DMS 273 (cell line): ENCODE results near the gene NUB1.
"Not testable (repeated sequence)": the region's sequence is repeated elsewhere in the genome, so short reads cannot be mapped to it uniquely, and the experiment has no call there.

Source experiments
- DNase-seq: peaks from one replicate; lab custom pipeline; 2025; ENCODE audit not compliant: unreplicated experiment; lab: John Stamatoyannopoulos, UW

The NUB1 gene

DNA sequence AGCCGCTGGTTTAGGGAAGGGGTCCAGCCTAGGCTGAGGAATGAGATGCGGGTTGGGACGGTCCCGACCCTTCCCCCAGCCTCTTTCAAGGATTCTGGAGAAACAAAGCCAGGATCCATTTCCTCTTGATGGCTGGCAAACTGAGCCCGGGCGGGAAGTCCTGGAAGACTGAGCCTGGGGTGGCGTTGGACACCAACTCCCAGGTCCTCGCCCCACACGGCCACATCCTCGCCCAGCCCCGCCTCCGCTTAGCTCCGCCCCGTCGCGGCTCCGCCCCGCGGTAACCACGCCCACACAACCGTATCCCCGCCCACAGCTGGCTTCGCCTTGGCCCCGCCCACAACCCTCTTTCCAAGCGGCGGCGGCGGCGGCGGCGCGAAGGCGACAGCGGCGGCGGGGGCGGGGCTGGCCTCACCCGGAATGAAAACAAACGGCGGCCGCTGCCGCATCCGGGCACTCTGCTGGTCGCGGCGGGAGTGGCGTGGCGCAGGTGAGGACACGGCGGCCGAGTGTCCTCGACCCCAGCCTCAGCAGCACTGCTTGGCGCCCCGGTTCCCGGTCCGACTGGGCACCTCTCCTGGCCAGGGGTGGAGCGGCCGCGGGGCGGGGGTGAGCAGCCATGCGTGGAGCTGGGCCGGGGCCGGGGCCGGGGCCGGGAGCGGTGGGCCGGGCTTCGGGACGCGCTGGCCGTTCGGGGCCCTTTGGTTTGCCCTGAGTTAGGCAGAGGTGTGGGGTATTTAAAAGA is at the start of gene NUB1:
Gene NUB1 (plus strand): TSS at position 456 of the 745 bp plus-strand sequence. CDS start 3,538 bp downstream, outside the sequence.
- DNase-seq, result peak; percentile 97

GRCh38 chr7:151292850-151293249 is 48.8 kb upstream of the NUB1 start:
- no peak for DNase-seq

DNA sequence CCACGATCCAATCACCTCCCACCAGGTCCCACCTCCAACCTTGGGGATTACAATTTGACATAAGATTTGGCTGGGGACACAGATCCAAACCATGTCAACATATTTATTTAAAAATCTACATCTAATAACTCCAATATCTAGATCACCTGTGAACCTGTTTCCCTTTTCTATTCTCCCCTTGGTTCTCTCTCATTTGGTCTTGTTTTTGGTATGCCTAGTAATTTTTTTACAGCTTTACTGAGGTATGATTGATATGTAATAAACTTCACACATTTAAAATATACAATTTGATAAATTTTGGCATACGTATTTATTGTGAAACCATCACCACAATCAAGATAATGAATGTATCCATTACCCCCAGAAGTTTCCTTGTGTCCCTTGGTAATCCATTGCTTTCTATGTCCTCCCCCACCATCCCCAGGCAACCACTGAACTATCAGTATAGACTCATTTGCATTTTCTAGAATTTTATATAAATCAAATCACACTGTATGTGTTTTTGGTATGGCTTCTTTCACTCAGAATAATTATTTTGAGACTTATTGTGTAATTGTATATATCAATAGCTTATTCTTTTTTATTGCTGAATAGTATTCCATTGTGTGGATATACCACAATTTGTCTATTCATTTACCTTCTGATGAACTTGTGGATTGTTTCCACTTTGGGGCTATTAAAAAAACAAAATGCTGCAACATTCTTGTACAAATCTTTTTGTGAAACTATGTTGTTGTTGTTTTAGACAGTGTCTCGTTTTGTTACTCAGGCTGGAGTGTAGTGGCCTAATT is 45.2 kb upstream of the NUB1 start:
- no peak for DNase-seq

- no peak for DNase-seq
These were observed 42.8 kb upstream of the NUB1 start for GRCh38 chr7:151298765-151299164.

- DNase-seq, result no peak
These were observed 42.1 kb upstream of the NUB1 start for GRCh38 chr7:151299530-151299929.

DNA sequence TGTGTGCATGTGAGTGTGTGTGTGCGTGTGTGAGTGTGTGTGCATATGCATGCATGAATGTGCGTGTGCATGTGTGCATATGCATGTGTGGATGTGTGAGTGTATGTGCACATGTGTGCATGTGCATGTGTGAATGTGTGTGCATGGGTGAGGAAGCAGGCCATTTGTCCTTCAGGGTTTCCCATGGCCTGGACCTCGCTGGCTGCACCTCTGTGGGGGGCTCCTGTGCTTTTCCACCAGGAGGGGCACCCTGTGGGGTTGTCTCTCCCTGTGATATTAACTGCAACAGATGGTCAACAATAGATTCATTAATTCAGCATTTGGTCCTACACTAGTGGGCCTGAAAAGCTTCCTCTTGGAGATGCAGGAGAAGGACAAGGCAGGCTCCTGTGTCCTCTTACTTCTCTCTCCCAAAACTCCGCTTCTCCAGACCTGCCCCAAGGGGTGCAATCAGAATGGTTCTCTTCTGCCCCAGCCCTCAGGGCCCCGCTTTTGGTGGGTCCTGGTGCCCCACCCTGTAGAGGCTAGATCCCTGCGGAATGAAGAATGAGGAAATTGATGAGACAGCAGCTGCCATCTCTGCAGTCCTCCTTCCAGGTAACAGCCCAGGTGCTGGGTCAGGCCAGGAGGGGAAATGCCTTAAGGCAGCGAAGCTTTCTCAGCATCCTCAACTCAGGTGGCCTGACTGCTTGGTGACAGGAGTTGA is 41.5 kb upstream of the NUB1 start:
- no peak for DNase-seq

GRCh38 chr7:151301471-151302462 is 39.8 kb upstream of the NUB1 start:
- DNase-seq, result no peak

DNA sequence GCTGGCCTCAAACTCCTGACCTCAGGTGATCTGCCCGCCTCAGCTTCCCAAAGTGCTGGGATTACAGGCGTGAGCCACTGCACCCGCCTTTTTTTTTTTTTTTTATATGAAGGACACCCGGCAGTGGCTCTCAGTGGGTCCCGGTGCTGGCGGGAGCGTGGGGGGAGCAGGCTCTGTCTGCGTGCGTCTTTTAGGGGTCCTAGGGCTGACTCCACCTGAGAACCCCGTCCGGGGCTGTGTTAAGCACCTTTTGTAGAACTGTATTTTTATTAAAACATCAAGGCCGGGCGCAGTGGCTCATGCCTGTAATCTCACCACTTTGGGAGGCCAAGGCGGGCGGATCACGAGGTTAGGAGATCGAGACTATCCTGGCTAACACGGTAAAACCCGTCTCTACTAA is 37.4 kb upstream of the NUB1 start:
- DNase-seq, result not testable (repeated sequence)

DNA sequence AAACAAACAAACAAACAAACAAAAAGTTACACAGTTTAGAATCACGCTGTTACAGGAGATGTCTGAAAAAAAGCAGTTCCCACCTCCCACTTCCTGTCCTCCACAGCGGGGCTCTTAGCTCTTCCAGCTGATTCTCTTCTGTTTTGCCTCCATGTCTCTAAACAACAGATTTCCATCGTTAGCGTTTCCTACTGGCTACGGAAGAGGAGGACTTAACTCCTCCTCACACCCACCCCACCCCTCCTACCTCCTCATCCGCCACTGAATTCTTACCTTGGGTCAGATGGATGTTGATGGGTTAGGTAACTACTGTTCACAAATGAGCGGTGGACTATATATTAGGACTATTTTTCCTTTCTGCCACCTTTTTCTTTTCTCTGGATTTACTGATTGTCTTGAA is 36.8 kb upstream of the NUB1 start:
- DNase-seq, result peak; percentile 53

- no peak for DNase-seq
These were observed 35.2 kb upstream of the NUB1 start for GRCh38 chr7:151306374-151306773.

DNA sequence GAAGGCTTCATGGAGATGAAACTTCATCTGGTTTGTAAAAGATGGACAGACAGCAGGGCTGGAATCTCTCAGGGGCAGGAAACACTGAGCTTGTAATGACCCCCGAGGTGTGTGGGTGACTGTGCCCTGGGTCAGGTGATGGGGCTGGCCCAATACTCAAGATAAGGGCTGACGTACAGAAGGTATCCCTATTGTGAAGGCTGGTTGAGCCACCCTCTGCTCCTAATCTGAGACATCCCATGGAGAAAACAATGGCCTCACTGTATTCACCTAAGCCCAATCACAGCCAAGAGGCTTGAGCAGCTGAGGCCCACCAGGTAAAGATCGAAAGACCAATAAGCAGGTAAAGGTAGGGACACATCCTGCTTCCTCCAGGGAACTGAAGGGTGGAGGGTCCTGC is 34.8 kb upstream of the NUB1 start:
- DNase-seq, result no peak

DNA sequence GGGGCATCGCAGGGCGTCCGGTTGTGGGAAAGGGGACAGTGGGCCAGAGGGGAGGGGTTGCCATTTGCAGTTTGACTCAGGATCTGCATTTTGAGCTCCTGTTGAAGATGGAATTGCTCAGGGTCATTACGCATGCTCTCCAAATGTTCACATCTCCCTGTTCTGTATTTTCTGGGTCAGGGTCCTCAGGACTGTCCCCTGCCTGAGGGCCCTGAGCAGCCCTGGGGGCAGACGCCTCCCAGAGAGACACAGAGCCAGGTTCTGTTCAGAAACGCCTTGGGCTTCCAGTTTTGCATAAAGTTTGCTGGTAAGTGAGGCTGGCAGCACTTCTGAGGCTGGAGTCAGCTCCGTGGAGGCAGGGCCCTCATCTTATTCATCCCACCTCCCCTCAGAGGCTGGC is 34.1 kb upstream of the NUB1 start:
- DNase-seq, result no peak

- DNase-seq, result no peak
These were observed 33.4 kb upstream of the NUB1 start for GRCh38 chr7:151308256-151308655.

- DNase-seq, result no peak
These were observed 32.8 kb upstream of the NUB1 start for GRCh38 chr7:151308791-151309190.

DNA sequence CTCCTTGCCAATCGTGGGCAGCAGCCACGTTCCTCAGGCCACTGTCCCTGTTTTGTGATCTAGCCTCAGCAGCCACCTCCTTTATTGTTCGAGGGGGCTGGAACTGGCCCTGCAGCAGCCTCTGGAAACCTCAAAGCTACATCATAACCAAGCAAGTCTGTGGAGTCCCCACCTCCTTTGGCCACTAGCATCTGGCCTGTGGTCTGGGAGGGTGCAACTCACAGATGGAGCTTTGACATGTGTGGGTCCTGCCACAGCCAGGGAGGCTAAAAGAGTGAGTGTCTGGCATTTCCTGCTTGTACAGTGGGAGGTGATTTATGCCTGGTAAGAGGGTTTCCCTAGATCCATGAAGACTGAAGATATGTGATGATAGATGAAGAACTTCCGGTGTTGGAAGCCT is 32.3 kb upstream of the NUB1 start:
- DNase-seq, result no peak

DNA sequence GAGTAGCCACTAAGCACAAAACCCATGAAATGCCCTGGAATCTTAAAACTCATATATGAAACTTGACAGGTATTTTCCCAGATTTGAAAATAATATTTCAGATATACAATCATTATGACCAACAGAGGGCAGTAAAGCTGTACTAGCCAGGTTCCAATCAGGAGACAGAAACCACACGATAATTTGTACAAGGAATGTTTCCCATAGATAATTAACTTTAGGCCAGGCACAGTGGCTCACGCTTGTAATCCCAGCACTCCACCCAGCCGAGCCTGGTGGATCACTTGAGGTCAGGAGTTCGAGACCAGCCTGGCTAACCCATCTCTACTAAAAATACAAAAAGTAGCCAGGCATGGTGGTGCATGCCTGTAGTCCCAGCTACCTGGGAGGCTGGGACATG is 31.0 kb upstream of the NUB1 start:
- DNase-seq, result peak; percentile 54

GRCh38 chr7:151311294-151311864 is 30.2 kb upstream of the NUB1 start:
- peak; percentile 86 for DNase-seq

- no peak for DNase-seq
These were observed 29.3 kb upstream of the NUB1 start for GRCh38 chr7:151312356-151312755.

GRCh38 chr7:151312831-151313809 is 28.5 kb upstream of the NUB1 start:
- no peak for DNase-seq
